Hematopoietic multipotent progenitor cell treated with erythropoietin and hydrocortisone succinate and interleukin-3 and kit ligand, for 15 days (in vitro differentiated cells): ENCODE measurements around the gene ASXL2.
"Not testable (repeated sequence)": the region's sequence is repeated elsewhere in the genome, so short reads cannot be mapped to it uniquely, and the experiment has no call there.

ENCODE experiments used
- DNase-seq: peaks from one replicate; pipeline ENCODE4 v3.0.0-alpha.2; 2015; ENCODE audit warnings: low spot score

ASXL2 gene

DNA sequence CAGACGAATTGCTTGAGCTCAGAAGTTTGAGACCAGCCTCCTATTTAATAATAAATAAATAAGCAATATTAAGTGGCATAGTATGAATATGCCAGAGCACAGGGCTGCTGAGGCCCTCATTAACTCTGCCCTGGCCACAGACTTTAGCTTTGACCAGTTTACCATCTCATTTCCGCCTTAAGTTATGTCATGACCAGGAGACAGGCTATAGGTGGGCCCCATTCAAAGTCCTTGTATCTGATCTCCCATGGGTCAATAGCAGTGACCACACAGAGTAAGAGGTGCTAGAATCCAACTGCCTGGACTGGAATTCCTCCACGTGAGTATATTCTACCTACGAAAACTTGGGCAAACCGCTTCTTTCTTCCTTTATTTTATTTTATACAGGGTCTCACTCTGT is 13.4 kb upstream of the ASXL2 start:
- DNase-seq = no peak

DNA sequence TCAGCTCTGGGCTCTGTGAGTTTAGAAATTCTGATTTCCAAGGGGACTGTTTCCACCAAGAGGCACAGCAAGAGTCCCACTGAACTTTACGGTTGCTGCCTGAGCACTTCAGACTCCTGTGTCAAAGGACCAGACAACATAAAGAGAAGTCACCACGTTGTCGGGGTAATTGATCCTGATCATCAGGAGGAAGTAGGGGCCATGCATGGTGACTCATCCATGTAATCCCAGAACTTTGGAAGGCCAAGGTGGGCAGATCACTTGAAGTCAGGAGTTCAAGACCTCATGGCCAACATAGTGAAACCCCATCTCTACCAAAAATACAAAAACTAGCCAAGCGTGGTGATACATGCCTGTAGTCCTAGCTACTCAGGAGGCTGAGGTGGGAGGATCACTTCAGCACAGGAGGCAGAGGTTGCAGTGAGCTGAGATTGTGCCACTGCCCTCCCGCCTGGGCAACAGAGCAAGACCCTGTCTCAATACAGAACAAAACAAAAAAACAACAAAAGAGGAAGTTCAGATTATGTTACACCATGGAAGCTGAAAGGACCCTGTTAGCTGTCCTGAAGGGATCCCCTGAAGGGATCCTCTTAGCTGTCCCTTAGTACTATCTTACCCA is 9.4 kb upstream of the ASXL2 start:
- no peak for DNase-seq

DNA sequence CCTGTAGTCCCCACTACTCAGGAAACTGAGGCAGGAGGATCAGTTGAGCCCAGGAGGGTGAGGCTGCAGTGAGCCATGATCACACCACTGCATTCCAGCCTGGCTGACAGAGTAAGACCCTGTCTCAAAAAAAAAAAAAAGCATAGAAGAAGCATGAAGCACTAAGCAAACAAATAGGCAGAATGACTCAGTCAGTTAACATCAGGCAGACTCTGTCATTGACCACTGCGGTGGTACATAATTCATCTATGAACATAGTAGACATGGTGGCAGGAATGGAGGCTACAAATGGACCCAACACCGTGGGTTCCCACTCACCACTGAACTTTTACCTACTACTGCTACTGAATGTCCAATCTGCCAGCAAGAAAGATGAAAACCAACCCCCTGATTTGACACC is 7.6 kb upstream of the ASXL2 start:
- DNase-seq = no peak

DNA sequence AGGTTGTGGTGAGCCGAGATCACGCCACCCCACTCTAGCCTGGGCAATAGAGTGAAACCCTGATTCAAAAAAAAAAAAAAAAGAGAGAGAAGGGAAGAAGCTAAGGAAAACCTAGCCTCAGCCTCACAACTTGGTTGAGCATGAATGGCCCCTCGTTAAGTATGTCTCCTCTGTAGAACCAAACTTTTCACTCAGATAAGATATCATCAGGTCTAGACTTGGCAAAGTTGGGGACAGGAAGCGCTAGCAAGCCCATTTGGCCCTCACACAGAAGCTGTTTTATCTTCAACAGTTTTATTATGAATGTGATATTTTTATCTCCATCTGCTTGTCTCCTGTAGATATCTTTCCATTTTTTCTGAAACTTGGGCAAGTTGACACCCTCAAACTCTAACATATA is 3.5 kb upstream of the ASXL2 start:
- no peak for DNase-seq

DNA sequence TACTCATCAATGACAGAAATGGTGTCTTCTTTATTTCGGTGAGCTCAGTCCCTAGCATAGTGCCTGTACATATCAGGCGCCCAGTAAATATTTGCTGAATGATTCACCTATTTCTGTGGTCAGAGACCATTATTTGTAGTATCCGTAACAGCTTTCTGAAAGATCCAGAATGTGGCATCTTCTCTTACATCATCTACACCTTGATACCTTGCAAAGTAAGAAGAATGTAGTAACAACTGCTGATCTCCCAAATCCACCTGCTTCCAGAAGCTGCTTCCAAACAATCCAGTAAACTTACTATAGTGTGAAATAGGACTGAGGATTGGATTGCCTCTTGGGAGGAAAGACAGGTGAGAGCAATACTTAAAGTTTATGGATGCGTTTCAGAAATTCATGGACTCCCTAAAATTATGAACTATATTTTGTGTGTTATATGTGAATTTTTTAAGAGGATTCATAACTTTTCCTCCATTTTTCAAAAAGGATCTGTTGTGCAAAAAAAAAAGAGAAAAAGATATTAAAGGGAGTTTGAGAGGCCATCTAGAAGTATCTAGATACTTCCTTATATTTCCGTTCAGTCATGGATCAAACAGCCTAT is 945 bp upstream of the ASXL2 start:
- DNase-seq = no peak

DNA sequence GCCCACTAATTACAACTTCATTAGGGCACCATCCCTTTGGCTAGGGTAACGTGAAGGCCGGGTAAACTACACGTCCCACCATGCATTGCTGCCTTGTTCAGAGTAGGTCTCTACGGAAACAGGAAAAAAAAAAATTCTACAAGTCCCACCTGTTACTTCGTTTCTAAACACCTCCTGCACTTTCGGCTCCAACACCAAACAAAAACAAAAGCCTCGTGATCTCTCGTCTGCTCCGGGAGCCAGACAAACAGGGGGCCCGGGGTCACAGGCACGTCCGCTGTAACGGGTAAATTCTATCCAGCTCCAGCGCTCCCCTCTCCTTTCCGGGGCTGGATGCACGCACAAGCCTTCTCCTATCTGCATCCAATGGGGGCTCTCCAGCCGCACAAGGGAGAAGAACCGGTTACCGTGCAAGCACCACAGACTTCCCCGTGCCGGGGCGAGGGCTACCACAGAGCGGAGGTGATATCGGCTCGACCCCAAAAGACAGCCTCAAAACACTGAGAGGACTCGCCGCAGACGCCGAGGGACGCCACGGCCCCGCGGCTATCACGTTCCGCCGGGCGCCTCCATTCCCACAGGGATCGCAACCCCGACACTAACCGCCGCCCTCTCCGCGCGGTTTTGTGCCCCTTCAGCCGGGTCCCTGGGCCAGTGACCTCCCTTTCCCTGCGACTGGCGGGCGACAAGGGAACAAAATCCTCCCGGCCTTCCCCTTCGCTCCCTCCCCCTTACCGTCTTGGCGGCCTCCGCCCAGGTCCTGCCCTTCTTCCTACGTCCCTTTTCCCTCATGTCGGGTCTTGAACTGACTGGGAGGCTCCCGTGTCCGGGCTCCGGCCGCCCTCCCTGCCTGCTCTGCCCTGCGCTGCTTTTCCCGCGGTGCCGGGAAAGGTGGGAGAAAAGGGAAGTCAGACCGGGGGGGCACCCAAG is 591 bp downstream of the ASXL2 start:
- DNase-seq = peak; percentile 73

DNA sequence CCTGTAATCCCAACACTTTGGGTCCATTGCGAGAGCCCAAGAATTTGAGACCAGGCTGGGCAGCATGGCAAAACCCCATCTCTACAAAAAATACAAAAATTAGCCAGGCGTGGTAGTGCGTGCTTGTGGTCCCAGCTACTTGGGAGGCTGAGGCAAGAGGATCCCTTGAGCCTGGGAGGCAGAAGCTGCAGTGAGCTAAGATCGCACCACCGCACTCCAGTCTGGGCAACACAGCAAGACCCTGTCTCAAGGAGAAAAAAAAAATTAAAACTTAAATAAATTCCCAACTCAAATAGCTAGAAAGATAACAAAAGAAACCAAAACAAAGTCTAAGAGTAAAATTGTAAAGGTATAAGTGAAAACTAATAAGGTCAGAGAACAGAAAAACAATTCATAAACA is 6.2 kb downstream of the ASXL2 start:
- DNase-seq = no peak

DNA sequence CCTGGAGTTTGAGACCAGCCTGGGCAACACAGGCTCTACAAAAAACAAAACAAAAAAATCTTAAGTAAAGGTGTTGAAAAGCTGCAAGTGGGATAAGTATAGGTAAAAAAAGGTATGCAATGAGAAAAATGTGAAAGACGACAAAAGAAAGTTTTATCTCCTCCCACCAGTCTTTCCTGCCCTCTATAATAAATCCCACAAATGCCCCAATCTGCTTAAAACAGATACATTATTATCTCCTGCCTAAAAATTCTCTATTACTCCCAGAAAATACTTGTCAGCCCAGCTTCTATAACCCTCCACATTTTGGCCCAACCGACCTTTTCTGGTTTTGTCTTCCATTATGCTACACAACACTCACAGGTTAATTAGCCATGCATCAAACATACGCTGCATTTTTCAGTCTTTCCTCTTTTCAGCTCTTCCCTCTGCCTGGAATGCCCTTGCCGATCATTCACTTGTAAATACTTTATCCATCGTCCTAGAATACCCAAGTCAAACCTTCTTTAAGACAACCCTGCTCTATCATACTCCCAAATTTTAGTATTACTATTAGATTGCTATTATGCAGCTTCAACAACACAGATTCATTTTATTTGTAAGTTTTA is 10.8 kb downstream of the ASXL2 start:
- no peak for DNase-seq

DNA sequence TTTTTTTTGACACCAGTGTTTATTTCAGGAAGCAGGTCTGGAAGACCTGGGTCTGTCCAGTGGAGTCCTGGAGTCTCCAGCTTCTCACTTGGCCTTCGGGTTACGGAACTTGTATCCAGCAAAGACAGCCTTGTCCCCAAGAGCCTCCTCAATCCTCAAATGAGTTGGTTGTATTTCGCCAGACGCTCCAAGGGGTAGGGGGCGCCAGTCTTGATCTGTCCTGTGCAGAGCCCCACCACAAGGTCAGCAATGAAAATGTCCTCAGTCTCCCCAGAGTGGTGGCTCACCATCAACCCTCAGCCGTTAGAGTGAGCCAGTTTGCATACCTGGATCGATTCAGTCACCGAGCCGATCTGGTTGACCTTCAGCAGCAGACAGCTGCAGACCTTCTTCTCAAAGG is 21.9 kb downstream of the ASXL2 start:
- no peak for DNase-seq

DNA sequence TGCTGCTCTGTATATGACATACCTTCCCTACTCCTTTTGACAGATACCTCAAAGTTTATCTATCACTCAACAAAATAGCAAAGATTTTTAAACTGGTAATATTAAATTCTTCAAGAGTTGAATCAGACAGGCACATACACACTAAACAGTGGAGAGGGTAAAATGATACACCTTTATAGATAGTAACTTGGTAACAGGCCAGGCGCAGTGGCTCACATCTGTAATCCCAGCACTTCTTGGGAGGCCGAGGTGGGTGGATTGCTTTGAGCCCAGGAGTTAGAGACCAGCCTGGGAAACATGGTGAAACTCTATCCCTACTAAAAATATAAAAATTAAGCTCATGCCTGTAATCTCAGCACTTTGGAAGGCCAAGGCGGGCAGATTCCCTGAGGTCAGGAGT is 23.2 kb downstream of the ASXL2 start:
- DNase-seq = no peak

DNA sequence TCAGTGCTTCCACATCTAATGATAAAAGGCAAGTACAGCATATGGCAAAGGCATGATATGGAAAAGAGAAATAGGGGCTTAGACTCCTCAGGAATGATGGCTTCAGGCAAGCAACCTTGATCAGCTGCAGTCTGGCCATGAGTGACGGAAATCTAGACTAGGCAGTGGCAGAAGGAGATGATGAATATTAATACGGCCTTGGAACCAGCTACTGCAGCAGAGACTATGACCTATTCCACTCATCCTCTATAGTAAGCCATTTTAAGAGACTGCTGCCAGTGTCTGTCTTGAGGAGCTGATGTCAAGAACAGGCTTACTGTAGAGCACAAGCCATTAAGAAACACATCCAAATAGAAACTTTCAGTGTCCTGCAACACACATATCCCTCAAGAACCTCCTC is 23.7 kb downstream of the ASXL2 start:
- no peak for DNase-seq

DNA sequence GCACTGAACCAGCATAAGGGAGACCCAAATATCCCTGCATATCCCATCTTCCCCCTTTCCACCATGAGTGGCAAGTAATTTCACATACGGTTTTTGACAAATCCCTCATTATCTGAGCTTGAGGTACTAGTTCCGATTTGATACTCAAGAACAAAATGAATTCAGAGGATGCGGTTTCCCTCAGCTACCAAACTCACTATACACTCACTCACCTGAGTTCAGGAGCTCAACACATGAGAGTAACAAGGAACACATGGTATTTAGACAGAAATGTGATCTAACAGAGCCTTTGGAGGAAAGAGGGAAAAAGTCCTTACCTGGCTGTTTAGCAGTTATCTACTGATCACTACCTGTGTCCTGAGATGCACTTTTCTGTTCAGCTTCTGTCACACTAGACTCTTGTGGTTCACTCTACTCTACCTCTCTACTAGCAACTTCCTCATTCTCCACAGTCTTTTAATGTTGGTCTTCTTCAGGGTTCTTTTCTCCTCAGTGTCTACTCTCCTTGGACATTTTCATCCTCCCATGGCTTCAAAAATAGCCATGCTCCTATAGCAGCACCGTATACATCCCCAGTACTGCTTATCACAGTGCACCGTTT is 25.1 kb downstream of the ASXL2 start:
- DNase-seq = no peak

DNA sequence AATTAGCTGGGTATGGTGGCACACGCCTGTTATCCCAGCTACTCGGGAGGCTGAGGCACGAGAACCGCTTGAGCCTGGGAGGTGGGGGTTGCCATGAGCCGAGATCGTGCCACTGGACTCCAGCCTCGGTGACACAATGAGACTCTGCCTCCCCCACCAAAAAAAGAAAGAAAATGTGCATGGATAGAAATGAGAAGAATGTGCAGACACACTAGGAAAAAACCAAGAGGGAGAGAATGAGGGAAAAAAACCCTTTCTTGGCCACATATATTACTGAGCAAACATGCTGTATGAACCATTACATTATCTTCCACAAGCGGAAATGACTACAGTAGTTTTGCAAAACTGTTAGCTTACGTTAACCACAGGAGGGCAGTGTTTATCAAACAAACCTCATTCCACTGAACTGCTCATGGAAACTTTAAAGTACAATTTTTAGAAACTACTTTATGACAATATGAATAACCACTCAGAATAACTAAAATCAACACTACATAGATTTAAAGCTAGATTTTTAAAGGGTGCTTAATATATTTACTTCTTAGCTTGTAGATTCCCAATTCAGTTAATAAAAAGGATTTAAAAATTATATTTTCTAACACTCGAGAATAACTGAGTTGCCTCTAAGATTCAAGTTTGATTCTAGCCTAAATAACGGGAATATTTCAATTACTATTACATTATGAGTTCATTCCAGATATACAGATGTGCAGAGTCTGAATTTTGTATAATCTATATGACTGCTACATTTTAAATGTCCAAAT is 26.4 kb downstream of the ASXL2 start:
- DNase-seq = peak; percentile 80

DNA sequence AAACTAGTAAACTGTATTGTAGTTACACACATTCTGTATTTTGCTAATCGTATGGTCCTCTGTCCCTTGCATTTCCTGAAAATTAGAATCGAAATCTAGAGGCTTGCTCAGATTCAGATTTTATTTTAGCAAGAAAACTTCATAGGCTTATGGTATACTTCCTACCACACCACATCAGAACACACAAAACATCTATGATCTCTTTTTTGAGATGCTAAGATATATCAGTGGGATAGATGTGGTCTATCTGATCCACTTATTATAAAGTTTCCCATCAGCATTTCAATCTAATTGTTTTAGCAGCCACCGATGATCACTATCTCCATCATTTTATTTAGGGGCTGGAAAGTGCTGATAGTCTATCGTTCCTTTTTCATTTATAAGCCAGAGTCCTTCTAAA is 27.9 kb downstream of the ASXL2 start:
- not testable (repeated sequence) for DNase-seq

DNA sequence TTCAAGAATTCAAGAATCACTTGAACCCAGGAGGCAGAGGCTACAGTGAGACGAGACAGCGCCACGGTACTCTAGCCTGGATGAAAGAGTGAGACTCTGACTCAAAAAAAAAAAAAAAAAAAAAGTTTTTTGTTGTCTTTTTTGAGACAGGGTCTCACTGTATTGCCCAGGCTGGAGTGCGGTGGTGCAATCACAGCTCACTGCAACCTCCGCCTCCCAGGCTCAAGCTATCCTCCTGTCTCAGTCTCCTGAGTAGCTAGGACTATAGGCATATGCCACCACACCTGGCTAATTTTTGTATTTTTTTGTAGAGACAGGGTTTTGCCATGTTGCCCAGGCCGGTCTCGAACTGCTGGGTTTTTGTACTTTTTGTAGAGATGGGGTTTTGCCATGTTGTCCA is 28.9 kb downstream of the ASXL2 start:
- not testable (repeated sequence) for DNase-seq

DNA sequence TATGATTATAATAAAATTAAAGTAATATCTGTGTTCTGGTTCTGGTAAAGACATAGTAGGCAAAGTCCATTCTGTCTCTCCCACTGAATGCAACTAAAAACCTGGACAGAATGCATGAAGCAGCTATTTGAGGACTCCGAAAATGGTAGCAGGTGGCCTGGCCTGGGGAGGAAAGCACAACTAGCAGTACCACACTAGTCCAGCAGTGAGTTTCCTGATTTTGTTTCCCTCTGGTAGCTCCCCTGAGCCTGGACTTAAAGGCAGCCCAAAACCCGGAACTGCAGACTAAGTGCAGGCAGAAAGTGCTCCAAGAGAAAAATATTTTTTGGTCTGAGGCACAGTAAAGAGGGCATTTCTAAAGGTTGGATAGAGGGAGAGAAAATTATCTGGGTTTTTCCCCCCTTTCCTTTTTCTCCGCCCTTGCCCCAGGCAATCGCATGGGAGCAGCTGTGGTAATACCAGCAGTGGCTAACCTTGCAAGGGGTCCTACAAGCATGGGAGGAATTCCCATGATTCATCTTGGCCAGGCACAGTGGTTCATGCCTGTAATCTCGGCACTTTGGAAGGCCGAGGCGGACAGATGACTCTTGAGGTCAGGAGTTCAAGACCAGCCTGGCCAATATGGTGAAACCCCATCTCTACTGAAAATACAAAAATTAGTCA is 32.3 kb downstream of the ASXL2 start:
- DNase-seq = no peak

DNA sequence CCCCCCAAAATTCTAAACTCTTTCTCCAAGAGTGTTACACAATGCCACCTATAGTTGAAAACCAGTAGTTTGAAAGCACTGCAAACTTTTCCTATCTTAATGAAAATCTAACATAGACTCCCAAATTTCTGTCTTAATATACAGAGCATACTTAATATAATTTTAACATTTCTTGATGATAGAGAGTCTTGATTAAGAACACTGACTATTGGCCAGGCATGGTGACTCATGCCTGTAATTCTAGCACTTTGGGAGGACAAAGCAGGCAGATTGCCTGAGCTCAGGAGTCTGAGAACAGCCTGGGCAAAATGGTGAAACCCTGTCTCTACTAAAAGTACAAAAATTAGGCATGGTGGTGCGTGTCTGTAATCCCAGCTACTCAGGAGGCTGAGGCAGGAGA is 34.2 kb downstream of the ASXL2 start:
- DNase-seq = no peak

DNA sequence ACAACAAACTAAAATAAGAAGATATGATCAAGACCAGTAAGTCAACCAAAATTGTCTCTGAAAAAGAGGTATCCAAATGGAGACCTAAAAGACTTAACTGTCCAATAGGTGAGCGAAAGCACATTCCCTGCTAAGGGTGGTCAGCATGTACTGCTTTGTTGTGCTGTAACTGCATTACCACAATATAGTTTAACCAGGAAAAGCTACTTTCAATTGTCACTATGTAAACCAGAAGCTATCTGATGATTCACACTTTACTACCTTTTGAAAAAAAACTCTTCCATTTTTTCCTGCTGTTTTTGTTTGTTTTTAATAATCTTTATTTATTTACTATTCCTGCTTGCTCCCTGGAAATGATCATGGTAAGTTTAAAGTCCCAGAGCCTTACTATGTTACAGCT is 36.1 kb downstream of the ASXL2 start:
- DNase-seq = no peak

DNA sequence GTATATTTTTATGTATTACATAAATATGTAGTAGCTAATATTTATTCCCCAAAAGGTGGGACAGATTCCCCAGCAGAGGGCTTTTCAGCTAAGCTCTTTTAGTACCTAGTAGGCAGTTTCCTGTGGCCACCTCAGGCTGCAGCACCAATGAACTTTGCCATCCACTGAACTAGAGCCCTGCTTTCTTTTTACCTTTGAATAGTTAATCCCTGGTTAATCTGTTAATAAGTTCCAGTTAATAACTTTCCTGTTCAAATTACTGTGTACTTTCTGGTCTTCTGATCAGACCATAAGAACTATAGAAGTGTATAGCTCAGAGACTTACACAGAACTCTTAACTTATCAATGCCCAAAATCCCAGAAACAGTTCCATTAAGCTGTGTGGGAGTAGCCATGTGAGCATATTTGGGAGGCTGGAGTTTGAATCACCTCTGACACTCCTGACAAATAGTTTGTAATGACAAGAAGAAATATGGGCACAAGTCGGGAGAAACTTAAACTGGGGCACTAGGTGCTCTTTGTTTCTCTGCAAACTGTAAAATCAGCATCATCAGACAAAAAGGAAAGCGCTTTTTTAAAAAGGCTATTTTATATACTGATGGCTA is 40.0 kb downstream of the ASXL2 start:
- DNase-seq = no peak

DNA sequence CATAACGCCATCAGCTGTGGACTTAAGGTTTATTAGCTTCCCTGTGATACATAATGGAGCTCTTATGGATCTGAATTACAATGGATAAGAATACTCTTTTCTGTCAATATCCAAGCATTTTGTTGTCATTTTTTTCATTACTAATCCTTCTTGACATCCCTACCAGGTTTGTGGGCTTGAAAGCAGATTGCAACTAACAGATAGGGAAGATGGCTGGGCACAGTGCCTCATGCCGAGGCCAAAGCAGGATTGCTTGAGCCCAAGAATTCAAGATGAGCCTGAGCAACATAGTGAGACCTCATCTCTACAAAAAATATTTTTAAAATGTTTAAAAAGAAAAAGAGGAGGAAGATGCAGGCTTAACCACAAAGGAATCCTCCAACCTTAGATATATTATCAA is 42.4 kb downstream of the ASXL2 start:
- DNase-seq = no peak

DNA sequence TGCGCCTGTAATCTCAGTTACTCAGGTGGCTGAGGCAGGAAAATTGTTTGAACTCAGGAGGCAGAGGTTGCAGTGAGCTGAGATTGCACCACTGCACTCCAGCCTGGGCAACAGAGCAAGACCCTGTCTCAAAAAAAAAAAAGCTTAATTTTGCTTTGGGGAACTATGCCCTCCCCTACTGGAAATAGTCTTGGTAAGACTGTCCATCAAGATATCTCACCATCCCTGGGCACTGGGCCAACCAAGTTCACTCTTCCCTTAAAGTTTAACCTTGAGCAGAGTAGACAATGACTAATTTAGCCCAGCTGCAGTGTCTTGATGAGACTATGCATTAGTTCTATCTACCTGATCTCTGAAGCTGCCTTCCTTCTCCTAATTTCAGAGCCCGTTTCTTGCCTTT is 44.7 kb downstream of the ASXL2 start:
- peak; percentile 38 for DNase-seq
